OCI-LY1 (cell line): ENCODE data around the gene PIK3R1.

Experiments used
- H2AFZ ChIP-seq: fragments of 200-600 bp; sonication (generic), shearing (Covaris generic); 2 replicates; pipeline ENCODE4 v1.6.0; 2014; ENCODE audit warnings: antibody characterized with exemption, mild to moderate bottlenecking, low read length
- H3F3A ChIP-seq: fragments of 200-600 bp; sonication (generic), shearing (Covaris generic); 2 replicates; pipeline ENCODE4 v1.6.0; 2014; ENCODE audit warnings: mild to moderate bottlenecking, antibody characterized with exemption, low read length, moderate library complexity; ENCODE audit not compliant: insufficient read depth
- H3K27ac ChIP-seq: fragments of 200-600 bp; sonication (generic); 2 replicates; pipeline ENCODE4 v1.5.1; 2014; ENCODE audit warnings: low read length, mixed run types, mild to moderate bottlenecking, low read depth; ENCODE audit not compliant: poor library complexity, severe bottlenecking
- H3K27me3 ChIP-seq: fragments of 200-600 bp; sonication (generic); 2 replicates; pipeline ENCODE4 v1.6.0; 2014; ENCODE audit warnings: antibody characterized with exemption, mild to moderate bottlenecking, low read length, moderate library complexity; ENCODE audit not compliant: insufficient read depth
- H3K36me3 ChIP-seq: fragments of 200-600 bp; sonication (generic); 2 replicates; pipeline ENCODE4 v1.6.1; 2014; ENCODE audit warnings: mild to moderate bottlenecking, antibody characterized with exemption, low read length, moderate library complexity, mixed read lengths; ENCODE audit not compliant: insufficient read depth
- H3K4me1 ChIP-seq: fragments of 200-600 bp; sonication (generic); 2 replicates; pipeline ENCODE4 v1.5.1; 2014; ENCODE audit warnings: mild to moderate bottlenecking, low read length, moderate library complexity; ENCODE audit not compliant: insufficient read depth, severe bottlenecking
- H3K4me2 ChIP-seq: fragments of 200-600 bp; sonication (generic), shearing (Covaris generic); 2 replicates; pipeline ENCODE4 v1.6.1; 2014; ENCODE audit warnings: low read length
- H3K4me3 ChIP-seq: fragments of 200-600 bp; sonication (generic); 2 replicates; pipeline ENCODE4 v1.5.1; 2014; ENCODE audit warnings: low read length, low read depth, mild to moderate bottlenecking, mixed read lengths; ENCODE audit not compliant: poor library complexity, severe bottlenecking
- H3K79me2 ChIP-seq: fragments of 200-600 bp; shearing (Covaris generic); 2 replicates; pipeline ENCODE4 v1.6.1; 2016; ENCODE audit warnings: mixed run types, low read length, mixed read lengths; ENCODE audit not compliant: insufficient read depth
- H3K9ac ChIP-seq: fragments of 200-600 bp; sonication (generic), shearing (Covaris generic); 2 replicates; pipeline ENCODE4 v1.6.1; 2014; ENCODE audit warnings: mild to moderate bottlenecking, low read length, mixed read lengths
- H3K9me2 ChIP-seq: fragments of 200-600 bp; sonication (generic), shearing (Covaris generic); 2 replicates; pipeline ENCODE4 v1.6.1; 2014; ENCODE audit warnings: low read depth, mild to moderate bottlenecking, low read length, mixed read lengths
- H3K9me3 ChIP-seq: fragments of 200-600 bp; shearing (Covaris generic); 2 replicates; pipeline ENCODE4 v1.6.1; 2014; ENCODE audit warnings: low read length, mixed read lengths
- H4K20me1 ChIP-seq: fragments of 200-600 bp; sonication (generic), shearing (Covaris generic); 2 replicates; pipeline ENCODE4 v1.6.0; 2016; ENCODE audit warnings: mild to moderate bottlenecking, low read length; ENCODE audit not compliant: insufficient read depth
- EZH2 ChIP-seq: fragments of 200-600 bp; sonication (generic), shearing (Covaris generic); IDR thresholded peaks from 2 replicates; pipeline ENCODE4 v1.8.0; 2017; ENCODE audit warnings: borderline replicate concordance, mixed run types, mild to moderate bottlenecking, antibody characterized with exemption, low read length, moderate library complexity, mixed read lengths
- TF ChIP-seq, protein P1 (sequence below): fragments of 200-600 bp; sonication (generic), shearing (Covaris generic); IDR thresholded peaks from 2 replicates; pipeline ENCODE4 v1.5.1; 2017; ENCODE audit warnings: mild to moderate bottlenecking, antibody characterized with exemption, low read length, moderate library complexity, mixed read lengths

Gene PIK3R1

GRCh38 chr5:68182094-68182493, 33.5 kb upstream of the PIK3R1 start:
- Histone ChIP-seq H3K4me3 (no peak overlapping the region), H3K9ac (no peak overlapping the region), H3K9me2 (no peaks in the 10 kb centered on the region), H3K4me2 (no peak overlapping the region), H3F3A (no peaks in the 10 kb centered on the region), H2AFZ (no peak overlapping the region), H4K20me1 (no peaks in the 10 kb centered on the region), H3K4me1 (no peaks in the 10 kb centered on the region), H3K79me2 (no peaks in the 10 kb centered on the region), H3K9me3 (no peaks in the 10 kb centered on the region), H3K36me3 (no peaks in the 10 kb centered on the region), H3K27me3 (no peaks in the 10 kb centered on the region), H3K27ac (no peak overlapping the region)
- TF ChIP-seq, protein P1, sequence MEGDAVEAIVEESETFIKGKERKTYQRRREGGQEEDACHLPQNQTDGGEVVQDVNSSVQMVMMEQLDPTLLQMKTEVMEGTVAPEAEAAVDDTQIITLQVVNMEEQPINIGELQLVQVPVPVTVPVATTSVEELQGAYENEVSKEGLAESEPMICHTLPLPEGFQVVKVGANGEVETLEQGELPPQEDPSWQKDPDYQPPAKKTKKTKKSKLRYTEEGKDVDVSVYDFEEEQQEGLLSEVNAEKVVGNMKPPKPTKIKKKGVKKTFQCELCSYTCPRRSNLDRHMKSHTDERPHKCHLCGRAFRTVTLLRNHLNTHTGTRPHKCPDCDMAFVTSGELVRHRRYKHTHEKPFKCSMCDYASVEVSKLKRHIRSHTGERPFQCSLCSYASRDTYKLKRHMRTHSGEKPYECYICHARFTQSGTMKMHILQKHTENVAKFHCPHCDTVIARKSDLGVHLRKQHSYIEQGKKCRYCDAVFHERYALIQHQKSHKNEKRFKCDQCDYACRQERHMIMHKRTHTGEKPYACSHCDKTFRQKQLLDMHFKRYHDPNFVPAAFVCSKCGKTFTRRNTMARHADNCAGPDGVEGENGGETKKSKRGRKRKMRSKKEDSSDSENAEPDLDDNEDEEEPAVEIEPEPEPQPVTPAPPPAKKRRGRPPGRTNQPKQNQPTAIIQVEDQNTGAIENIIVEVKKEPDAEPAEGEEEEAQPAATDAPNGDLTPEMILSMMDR, result no peak

- Histone ChIP-seq H3K27me3 (no peaks in the 10 kb centered on the region), H3K27ac (no peak overlapping the region), H4K20me1 (no peaks in the 10 kb centered on the region), H3K79me2 (no peaks in the 10 kb centered on the region), H3K4me2 (no peak overlapping the region), H3K4me3 (no peak overlapping the region), H3K4me1 (no peaks in the 10 kb centered on the region), H3K9ac (no peak overlapping the region), H3K9me3 (no peaks in the 10 kb centered on the region), H3K9me2 (no peaks in the 10 kb centered on the region), H2AFZ (no peak overlapping the region), H3F3A (no peaks in the 10 kb centered on the region), H3K36me3 (no peaks in the 10 kb centered on the region)
- no peak for TF ChIP-seq EZH2
- TF ChIP-seq, protein P1, result no peak
These were observed 33.0 kb upstream of the PIK3R1 start for GRCh38 chr5:68182534-68182933.

DNA sequence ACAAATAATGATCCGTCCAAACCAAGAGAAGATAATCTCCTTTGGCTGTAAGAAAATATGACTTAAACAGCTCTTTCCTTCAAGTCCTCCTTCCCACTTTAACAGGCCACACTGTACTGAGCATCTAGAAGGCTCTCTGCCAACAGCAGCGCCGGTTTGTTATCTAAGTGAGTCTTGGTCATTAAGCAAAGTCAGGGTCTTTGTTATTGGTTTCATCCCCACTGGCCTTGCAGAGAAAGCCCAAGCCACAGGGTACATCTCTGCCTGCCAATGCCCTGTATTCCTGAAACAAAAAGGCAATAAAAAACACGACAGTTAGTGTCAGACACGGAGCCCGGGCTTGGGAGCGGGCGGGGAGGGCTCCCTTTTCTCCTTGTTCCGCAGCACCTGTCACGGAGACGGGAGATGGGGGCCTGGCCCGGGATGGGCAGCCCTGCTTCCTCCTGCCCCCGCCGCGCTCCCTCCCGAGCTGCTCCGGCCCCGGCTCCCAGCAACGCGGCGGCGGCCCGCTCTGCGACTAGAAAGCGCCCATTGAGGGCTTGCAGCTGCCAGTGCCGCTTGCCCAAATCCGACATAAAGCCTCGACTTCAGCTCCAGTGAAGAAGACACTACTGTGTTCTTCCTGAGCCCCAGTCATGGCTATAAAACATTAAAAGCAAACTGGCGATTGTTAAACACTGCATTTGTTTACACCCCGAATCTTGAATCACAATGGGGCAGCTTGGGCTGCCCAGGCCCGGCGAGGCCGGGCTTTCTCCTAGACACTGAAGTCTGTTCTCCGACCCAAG, 28.1 kb upstream of the PIK3R1 start:
- Histone ChIP-seq H3F3A (no peaks in the 10 kb centered on the region), H3K4me3 (no peak overlapping the region), H3K27me3 (no peaks in the 10 kb centered on the region), H3K9ac (no peak overlapping the region), H3K27ac (no peak overlapping the region), H3K79me2 (no peaks in the 10 kb centered on the region), H3K4me2 (no peak overlapping the region), H4K20me1 (no peaks in the 10 kb centered on the region), H3K9me2 (no peaks in the 10 kb centered on the region), H3K36me3 (no peaks in the 10 kb centered on the region), H2AFZ (no peak overlapping the region), H3K4me1 (peaks cover 6% of the 10 kb centered on the region), H3K9me3 (no peaks in the 10 kb centered on the region)
- TF ChIP-seq EZH2, result no peak
- TF ChIP-seq, protein P1, result no peak
